Thyroid gland (tissue), 4 donors: Measurements from ENCODE around the gene DAPP1. TPM values are rescaled to one million over a fixed set of nuclear protein-coding genes. Genes with fewer than 3 reads are reported as not detected.

Experiments used
- DNase-seq, 2 donors: peaks; one replicate each; pipeline ENCODE4 v3.0.0-alpha.2; 2019
- H3K27ac ChIP-seq, 3 donors: fragments of 200-600 bp; sonication (generic); 1 replicate in 2 of 3; 2 replicates in 1 of 3; pipeline ENCODE4 v1.5.1; 2016 to 2019; ENCODE audit warnings: mild to moderate bottlenecking in 1 of 3, moderate library complexity in 1 of 3
- H3K27me3 ChIP-seq: fragments of 200-600 bp; sonication (generic); one replicate; pipeline ENCODE4 v1.5.1; 2019
- H3K36me3 ChIP-seq, 2 donors: fragments of 200-600 bp; sonication (generic); one replicate each; pipeline ENCODE4 v1.5.1; 2016 to 2019
- H3K4me1 ChIP-seq, 2 donors: fragments of 200-600 bp; sonication (generic); one replicate each; pipeline ENCODE4 v1.5.1; 2017 to 2019
- H3K4me3 ChIP-seq, 3 donors: fragments of 200-600 bp; sonication (generic); replicated peaks in 1 of 3; 1 replicate in 2 of 3; 2 replicates in 1 of 3; pipeline ENCODE4 v1.5.1; 2016; ENCODE audit warnings: mild to moderate bottlenecking in 1 of 3
- H3K9me3 ChIP-seq: fragments of 200-600 bp; sonication (generic); one replicate; pipeline ENCODE4 v1.5.1; 2017
- POLR2A ChIP-seq, 2 donors: fragments of 450-650 bp; IDR thresholded peaks; one replicate each; pipeline ENCODE4 v1.6.1; 2017; ENCODE audit warnings: antibody characterized with exemption in 2 of 2, mild to moderate bottlenecking in 2 of 2, moderate library complexity in 1 of 2
- WGBS, 2 donors: methylation state at CpG; one replicate each; pipeline ENCODE4 v1.1.5; 2017; 5-methylcytosine and 5-hydroxymethylcytosine counted together
- intact Hi-C: fragments of 100-400 bp; cut with DNase I; formaldehyde crosslinking; loops from one replicate; pipeline ENCODE4 v1.15.1; 2023
- total RNA-seq, 4 donors: library from RNA; depleted of rRNA; stranded (reverse); fragments of >200 nt; gene quantifications; one replicate each; pipeline ENCODE4 v1.2.3, GENCODE V29; 2016
- TF ChIP-seq, protein P1 (sequence below), 6 experiments: fragments of 200-600 bp in 3 of 6; fragments of 450-650 bp in 3 of 6; sonication (generic) in 3 of 6; IDR thresholded peaks; one replicate each; pipeline ENCODE4 v1.5.1; 2016 to 2019; ENCODE audit warnings: antibody characterized with exemption in 6 of 6, mild to moderate bottlenecking in 2 of 6, inconsistent platforms in 1 of 6, moderate library complexity in 1 of 6

Gene DAPP1
- total RNA-seq, 4 donors from 2014 or later: 0.33 to 1.5 (median 0.70) TPM

DNA sequence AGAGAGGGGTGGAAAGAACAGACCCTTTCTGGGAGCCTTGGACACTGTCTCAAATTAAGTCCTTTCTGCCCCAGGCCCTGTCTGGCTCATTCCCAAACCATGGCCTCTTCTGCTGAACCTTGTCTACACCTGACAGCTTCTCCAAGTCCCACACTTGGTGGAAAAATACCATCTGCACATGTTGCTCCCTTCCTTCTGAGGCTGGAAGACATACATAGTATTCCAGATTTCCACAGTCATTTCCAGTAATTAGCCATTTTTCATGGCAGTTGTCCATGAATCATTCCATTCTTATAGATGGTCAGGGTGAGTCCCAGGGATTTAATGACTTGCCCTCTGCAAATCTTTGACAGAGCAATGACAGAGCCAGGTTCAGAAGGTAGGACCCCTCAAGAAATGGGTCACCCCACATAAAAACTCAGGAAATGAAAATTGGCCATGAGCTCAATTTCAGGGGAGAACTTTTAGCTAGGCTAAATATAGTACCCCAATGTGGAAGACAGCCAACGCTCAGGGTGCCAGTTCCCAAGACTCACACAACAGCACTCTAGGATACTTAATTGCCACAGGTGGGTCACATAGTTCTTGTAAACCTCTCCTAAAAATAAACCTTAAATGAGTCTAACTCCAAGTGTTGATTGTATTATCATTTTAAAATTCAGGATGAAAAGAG lies 16.2 kb upstream of the DAPP1 start:
- H3K4me1 ChIP-seq: peaks cover 0 to 5% of the 10 kb centered on the region in 2 donors
- intact Hi-C loops: loop anchor here (10.0 kb wide), 1 partner anchor 226 kb away; the partner anchor contains the start of gene MTTP
- H3K36me3 ChIP-seq: no peaks in the 10 kb centered on the region
- H3K9me3 ChIP-seq: no peaks in the 10 kb centered on the region
- no peaks in the 10 kb centered on the region for H3K27me3 ChIP-seq
- H3K27ac ChIP-seq: peak overlapping the region in 1 of 3 donors; percentile 26
- no peak for TF ChIP-seq POLR2A (IDR thresholded peaks at IDR 0.05)
- TF ChIP-seq, protein P1, sequence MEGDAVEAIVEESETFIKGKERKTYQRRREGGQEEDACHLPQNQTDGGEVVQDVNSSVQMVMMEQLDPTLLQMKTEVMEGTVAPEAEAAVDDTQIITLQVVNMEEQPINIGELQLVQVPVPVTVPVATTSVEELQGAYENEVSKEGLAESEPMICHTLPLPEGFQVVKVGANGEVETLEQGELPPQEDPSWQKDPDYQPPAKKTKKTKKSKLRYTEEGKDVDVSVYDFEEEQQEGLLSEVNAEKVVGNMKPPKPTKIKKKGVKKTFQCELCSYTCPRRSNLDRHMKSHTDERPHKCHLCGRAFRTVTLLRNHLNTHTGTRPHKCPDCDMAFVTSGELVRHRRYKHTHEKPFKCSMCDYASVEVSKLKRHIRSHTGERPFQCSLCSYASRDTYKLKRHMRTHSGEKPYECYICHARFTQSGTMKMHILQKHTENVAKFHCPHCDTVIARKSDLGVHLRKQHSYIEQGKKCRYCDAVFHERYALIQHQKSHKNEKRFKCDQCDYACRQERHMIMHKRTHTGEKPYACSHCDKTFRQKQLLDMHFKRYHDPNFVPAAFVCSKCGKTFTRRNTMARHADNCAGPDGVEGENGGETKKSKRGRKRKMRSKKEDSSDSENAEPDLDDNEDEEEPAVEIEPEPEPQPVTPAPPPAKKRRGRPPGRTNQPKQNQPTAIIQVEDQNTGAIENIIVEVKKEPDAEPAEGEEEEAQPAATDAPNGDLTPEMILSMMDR (IDR thresholded peaks at IDR 0.05): no peak
- WGBS, 2 donors: 69 to 77% methylated on average over 1 of the region's 1 CpG
- peak; percentile 40 to 45 for DNase-seq
- H3K4me3 ChIP-seq: no peak overlapping the region

DNA sequence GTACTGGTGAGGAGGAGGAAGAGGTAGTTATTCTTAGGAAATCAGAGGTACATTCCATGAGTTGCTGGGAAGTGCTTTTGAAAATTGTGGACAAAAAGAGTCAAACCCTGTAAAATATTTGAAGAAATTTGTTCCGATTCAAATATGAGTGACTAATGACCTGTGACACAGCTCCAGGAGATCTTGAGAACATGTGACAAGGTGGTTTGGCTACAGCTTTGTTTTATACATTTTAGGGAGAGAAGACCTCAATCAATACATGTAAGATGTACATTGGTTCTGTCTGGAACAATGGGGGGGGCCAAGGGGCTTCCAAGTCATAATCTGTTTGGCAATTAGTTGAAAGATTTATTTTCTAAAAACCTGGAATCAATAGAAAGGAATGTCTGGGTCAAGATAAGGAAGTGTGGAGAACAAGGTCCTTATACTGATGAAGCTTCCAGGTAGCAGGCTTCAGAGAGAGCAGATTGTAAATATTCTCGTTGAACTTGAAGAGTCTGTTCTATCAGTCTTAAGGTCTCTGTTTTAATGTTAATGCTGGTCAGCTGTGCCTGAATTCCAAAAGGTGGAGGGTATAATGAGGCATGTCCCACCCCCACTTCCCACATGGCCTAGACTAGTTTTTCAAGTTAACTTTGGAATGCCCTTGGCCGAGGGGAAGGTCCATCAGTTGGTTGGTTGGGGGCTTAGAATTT lies 15.5 kb upstream of the DAPP1 start:
- no peak for TF ChIP-seq POLR2A (IDR thresholded peaks at IDR 0.05)
- TF ChIP-seq, protein P1 (IDR thresholded peaks at IDR 0.05): no peak
- peaks cover 0 to 5% of the 10 kb centered on the region in 2 donors for H3K4me1 ChIP-seq
- intact Hi-C loops: loop anchor here (10.0 kb wide), 1 partner anchor 226 kb away; the partner anchor contains the start of gene MTTP
- no peak for DNase-seq
- 61 to 62% methylated on average over 3 of the region's 3 CpGs for whole genome bisulfite sequencing, 2 donors
- H3K4me3 ChIP-seq: no peak overlapping the region
- H3K9me3 ChIP-seq: no peaks in the 10 kb centered on the region
- peak overlapping the region in 1 of 3 donors; percentile 26 for H3K27ac ChIP-seq
- no peaks in the 10 kb centered on the region for H3K36me3 ChIP-seq
- no peaks in the 10 kb centered on the region for H3K27me3 ChIP-seq

DNA sequence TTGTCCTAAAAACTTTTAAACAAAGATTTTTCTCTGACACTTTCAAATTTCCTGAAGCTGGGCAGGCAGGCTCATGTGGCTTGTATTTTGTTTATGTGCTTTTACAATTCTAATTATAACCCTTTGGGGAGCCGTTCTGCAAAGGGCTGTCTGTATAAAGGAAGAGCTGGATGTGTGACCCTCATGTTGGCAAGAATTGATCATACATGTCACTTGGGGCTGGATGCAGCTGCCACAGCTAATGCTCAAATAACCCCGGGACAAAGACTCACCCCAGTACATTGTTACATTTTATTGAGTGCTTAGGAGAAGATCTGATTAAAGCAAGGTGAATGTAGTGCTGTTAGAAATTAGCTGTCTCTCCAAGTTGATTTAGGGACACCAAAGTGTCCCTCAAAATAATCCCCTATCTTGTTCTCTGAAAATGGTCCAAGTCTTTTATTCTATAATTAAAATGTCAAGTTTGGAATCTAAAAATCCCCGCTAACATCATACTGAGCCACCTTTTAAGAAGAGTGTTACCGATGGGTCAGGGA lies 13.0 kb upstream of the DAPP1 start:
- intact Hi-C loops: loop anchor here (10.0 kb wide), 1 partner anchor 229 kb away; the partner anchor contains the start of gene MTTP
- Histone ChIP-seq H3K4me1 (peaks cover 0 to 5% of the 10 kb centered on the region in 2 donors), H3K9me3 (no peaks in the 10 kb centered on the region), H3K36me3 (no peaks in the 10 kb centered on the region), H3K27me3 (no peaks in the 10 kb centered on the region), H3K27ac (no peak overlapping the region), H3K4me3 (no peak overlapping the region)
- TF ChIP-seq, protein P1 (IDR thresholded peaks at IDR 0.05): no peak
- TF ChIP-seq POLR2A (IDR thresholded peaks at IDR 0.05): no peak
- 59 to 72% methylated on average over 4 of the region's 4 CpGs for WGBS, 2 donors
- DNase-seq: no peak

DNA sequence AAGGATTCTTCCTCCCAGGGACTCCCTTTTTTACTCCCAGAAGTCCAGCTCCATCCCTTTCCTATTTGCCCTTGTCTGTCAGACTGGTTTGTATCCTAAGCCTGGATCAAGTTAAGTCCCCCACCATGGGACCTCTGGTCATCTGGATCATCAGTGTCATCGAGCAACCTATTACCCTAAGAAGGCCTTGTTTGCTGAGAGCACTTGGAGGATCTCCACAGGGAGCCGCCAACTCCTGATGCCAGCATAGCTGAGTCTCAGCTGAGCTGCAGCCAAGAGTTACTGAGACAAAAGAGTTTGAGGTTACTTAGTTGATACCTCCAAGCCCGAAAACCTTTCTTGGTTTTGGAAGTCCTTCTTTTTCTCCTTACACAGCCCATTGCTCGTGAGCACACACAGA lies 10.1 kb upstream of the DAPP1 start:
- Histone ChIP-seq H3K4me1 (no peaks in the 10 kb centered on the region), H3K36me3 (no peaks in the 10 kb centered on the region), H3K4me3 (no peak overlapping the region), H3K9me3 (no peaks in the 10 kb centered on the region), H3K27me3 (no peaks in the 10 kb centered on the region), H3K27ac (no peak overlapping the region)
- DNase-seq: no peak
- no peak for TF ChIP-seq POLR2A (IDR thresholded peaks at IDR 0.05)
- intact Hi-C loops: loop anchor here (10.0 kb wide), 1 partner anchor 232 kb away; the partner anchor contains the start of gene MTTP
- WGBS, 2 donors: 54 to 57% methylated on average over 4 of the region's 4 CpGs

DNA sequence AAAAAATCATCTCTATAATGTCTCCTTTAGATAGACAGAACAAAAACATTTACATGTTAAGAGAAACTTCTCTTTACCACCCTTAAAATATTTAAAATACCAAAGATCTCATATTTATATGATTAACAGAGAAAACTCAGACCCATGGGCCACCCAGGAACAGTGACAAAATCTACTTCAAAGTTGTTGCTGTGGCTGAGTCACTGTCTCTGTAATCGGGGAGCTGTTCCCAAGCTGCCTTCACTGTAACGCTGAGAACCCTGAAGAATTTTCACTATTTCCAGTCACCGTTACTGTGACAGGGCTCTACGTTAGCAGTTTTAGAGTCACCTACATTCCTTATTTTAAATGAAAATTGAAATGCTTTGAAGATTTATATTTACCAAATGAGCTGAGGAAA lies 9.0 kb upstream of the DAPP1 start:
- Histone ChIP-seq H3K4me3 (no peak overlapping the region), H3K9me3 (no peaks in the 10 kb centered on the region), H3K4me1 (no peaks in the 10 kb centered on the region), H3K36me3 (no peaks in the 10 kb centered on the region), H3K27ac (no peak overlapping the region), H3K27me3 (no peaks in the 10 kb centered on the region)
- no peak for DNase-seq
- TF ChIP-seq, protein P1 (IDR thresholded peaks at IDR 0.05): no peak
- TF ChIP-seq POLR2A (IDR thresholded peaks at IDR 0.05): no peak
- 69 to 74% methylated on average over 4 of the region's 4 CpGs for WGBS, 2 donors
- intact Hi-C loops: loop anchor here (10.0 kb wide), 1 partner anchor 233 kb away; the partner anchor contains the start of gene MTTP
